ENCODE measurements around the gene TSC1. TPM values are rescaled to one million over a fixed set of nuclear protein-coding genes. Genes with fewer than 3 reads are reported as not detected.

TSC1 gene
- total and polyA plus RNA-seq, 2 donors (not counting 3 experiments of a cell fraction or from before 2014, with no cell fraction given) = 43.9 to 51.2 TPM

- ChIA-PET POLR2A (interaction anchor here (0.6 kb wide), 1 partner anchor 907 kb away, joined by 3 read pairs; no protein-coding TSS in a partner anchor), CTCF (interaction anchor here (0.7 to 1.2 kb wide), 5 partner anchors 24 to 75 kb away, joined by 3 to 5 read pairs (median 3); partner anchors contain the start of gene GFI1B)
Measured at GRCh38 chr9:132946631-132947295, 2.3 kb upstream of the TSC1 start.

GRCh38 chr9:132946211-132946610 lies 1.8 kb upstream of the TSC1 start:
- no peak overlapping the region for H3K27ac ChIP-seq (ENCODE audit: insufficient read depth, low read depth, low read length)
- BruUV-seq (replicated peaks) = no TSS peak
- dilution Hi-C loops (cut with MboI; ENCODE audit: extremely low pct_ligation_motif_present, low sequenced_read_pairs) = no loop called here
- no peak overlapping the region for H3K4me3 ChIP-seq (replicated peaks in 1 of 3; ENCODE audit: insufficient read depth in 1 of 3, low read depth in 1 of 3, low read length in 3 of 3)
- CTCF ChIA-PET = interaction anchor here (1.2 kb wide), 3 partner anchors 33 to 76 kb away, joined by 3 to 5 read pairs (median 5); partner anchors contain the start of gene GFI1B
- no peak overlapping the region for H3K4me2 ChIP-seq (ENCODE audit: insufficient read depth, low read length)
- intact Hi-C loops (cut with micrococcal nuclease) = loop anchor here (10.0 kb wide), 1 partner anchor 271 kb away; the partner anchor contains the start of gene GTF3C4
- H3K9ac ChIP-seq (replicated peaks; ENCODE audit: extremely low read depth, insufficient read depth, low read length) = no peak overlapping the region
- H3K4me1 ChIP-seq (ENCODE audit: control insufficient read depth, extremely low read depth, insufficient read depth, low read length) = peaks cover 8% of the 10 kb centered on the region
- POLR2A ChIA-PET = no interaction called here
- peak; percentile 26 for FAIRE-seq
- no peaks in the 10 kb centered on the region for H3K27me3 ChIP-seq (ENCODE audit: control insufficient read depth in 2 of 2, insufficient read depth in 2 of 2, low read length in 2 of 2)
- H3K9me1 ChIP-seq (replicated peaks; ENCODE audit: control insufficient read depth, extremely low read depth, insufficient read depth, low read length) = no peaks in the 10 kb centered on the region
- DNase-seq (ENCODE audit: low read depth, low spot score) = no peak
- TF ChIP-seq CTCF (IDR thresholded peaks at IDR 0.05; ENCODE audit: extremely low read depth in 1 of 2, insufficient read depth in 1 of 2, low read depth in 1 of 2, low read length in 2 of 2) = no peak
- no peak for TF ChIP-seq GATA2 (IDR thresholded peaks at IDR 0.05; ENCODE audit: insufficient read depth, insufficient read length, low read depth, low read length)
- no peak for TF ChIP-seq JUN (IDR thresholded peaks at IDR 0.05; ENCODE audit: borderline replicate concordance, insufficient read depth, insufficient read length, low read depth)
- TF ChIP-seq FOS (IDR thresholded peaks at IDR 0.05; ENCODE audit: borderline replicate concordance, insufficient read depth, low read length) = no peak
- no peak for TF ChIP-seq POLR2A (IDR thresholded peaks at IDR 0.05; ENCODE audit: low read depth, low read length)
- no peak for TF ChIP-seq EZH2 (IDR thresholded peaks at IDR 0.05; ENCODE audit: borderline replicate concordance, low read depth, low read length, severe bottlenecking)
- TF ChIP-seq MYC (IDR thresholded peaks at IDR 0.05; ENCODE audit: low read depth, low read length) = no peak
- no peak for TF ChIP-seq MAX (IDR thresholded peaks at IDR 0.05; ENCODE audit: insufficient read depth, insufficient read length)
- TF ChIP-seq POLR2AphosphoS5 (IDR thresholded peaks at IDR 0.05; ENCODE audit: insufficient read depth, low read depth, low read length) = no peak
- no peak overlapping the region for H2AFZ ChIP-seq (ENCODE audit: low read depth, low read length)
- H3K36me3 ChIP-seq (ENCODE audit: control insufficient read depth in 2 of 2, extremely low read depth in 1 of 2, insufficient read depth in 2 of 2, low read length in 2 of 2) = no peaks in the 10 kb centered on the region
- no peaks in the 10 kb centered on the region for H4K20me1 ChIP-seq (replicated peaks; ENCODE audit: control insufficient read depth, extremely low read depth, insufficient read depth, low read length)
- peaks cover 29% of the 10 kb centered on the region for H3K79me2 ChIP-seq (ENCODE audit: control insufficient read depth, insufficient read depth, low read length)
- H3K9me3 ChIP-seq (replicated peaks; ENCODE audit: control insufficient read depth, insufficient read depth, low read length) = no peaks in the 10 kb centered on the region

More at GRCh38 chr9:132946631-132947295, 2.3 kb upstream of the TSC1 start:
- no peaks in the 10 kb centered on the region for H3K36me3 ChIP-seq (ENCODE audit: control insufficient read depth in 2 of 2, extremely low read depth in 1 of 2, insufficient read depth in 2 of 2, low read length in 2 of 2)
- dilution Hi-C loops (cut with MboI; ENCODE audit: extremely low pct_ligation_motif_present, low sequenced_read_pairs) = no loop called here
- BruUV-seq (replicated peaks) = no TSS peak
- DNase-seq (ENCODE audit: low read depth, low spot score) (no peak), FAIRE-seq (no peak)
- TF ChIP-seq MAX (IDR thresholded peaks at IDR 0.05; ENCODE audit: insufficient read depth, insufficient read length) = no peak
- peak; percentile 2 for TF ChIP-seq JUN (IDR thresholded peaks at IDR 0.05; ENCODE audit: borderline replicate concordance, insufficient read depth, insufficient read length, low read depth)
- intact Hi-C loops (cut with micrococcal nuclease) = loop anchor here (10.0 kb wide), 1 partner anchor 272 kb away; the partner anchor contains the start of gene GTF3C4
- H3K4me3 ChIP-seq (replicated peaks in 1 of 3; ENCODE audit: insufficient read depth in 1 of 3, low read depth in 1 of 3, low read length in 3 of 3) = no peak overlapping the region
- no peak overlapping the region for H2AFZ ChIP-seq (ENCODE audit: low read depth, low read length)
- H3K79me2 ChIP-seq (ENCODE audit: control insufficient read depth, insufficient read depth, low read length) = peaks cover 23% of the 10 kb centered on the region
- no peaks in the 10 kb centered on the region for H3K9me3 ChIP-seq (replicated peaks; ENCODE audit: control insufficient read depth, insufficient read depth, low read length)
- H3K9ac ChIP-seq (replicated peaks; ENCODE audit: extremely low read depth, insufficient read depth, low read length) = no peak overlapping the region
- H3K27ac ChIP-seq (ENCODE audit: insufficient read depth, low read depth, low read length) = no peak overlapping the region
- H3K27me3 ChIP-seq (ENCODE audit: control insufficient read depth in 2 of 2, insufficient read depth in 2 of 2, low read length in 2 of 2) = no peaks in the 10 kb centered on the region
- H3K4me2 ChIP-seq (ENCODE audit: insufficient read depth, low read length) = no peak overlapping the region
- H3K4me1 ChIP-seq (ENCODE audit: control insufficient read depth, extremely low read depth, insufficient read depth, low read length) = peaks cover 8% of the 10 kb centered on the region
- no peaks in the 10 kb centered on the region for H4K20me1 ChIP-seq (replicated peaks; ENCODE audit: control insufficient read depth, extremely low read depth, insufficient read depth, low read length)
- H3K9me1 ChIP-seq (replicated peaks; ENCODE audit: control insufficient read depth, extremely low read depth, insufficient read depth, low read length) = no peaks in the 10 kb centered on the region
